H9 (cell line): ENCODE data around the gene MEIS2. TPM values are rescaled to one million over a fixed set of nuclear protein-coding genes. Genes with fewer than 3 reads are reported as not detected.

Source experiments
- DNase-seq: peaks from one replicate; pipeline ENCODE4 v3.0.0-alpha.2; 2017
- H2AFZ ChIP-seq: one replicate; pipeline ENCODE4 v1.6.1; 2013; ENCODE audit warnings: mild to moderate bottlenecking, low read length, control low read depth, moderate library complexity
- H2AK5ac ChIP-seq: 2 replicates; pipeline ENCODE4 v1.6.1; 2013; ENCODE audit warnings: low read length, control low read depth, mixed read lengths; ENCODE audit not compliant: insufficient read length
- H2BK120ac ChIP-seq: one replicate; pipeline ENCODE4 v1.6.1; 2013; ENCODE audit warnings: low read depth, mild to moderate bottlenecking, low read length, control low read depth, inconsistent platforms; ENCODE audit not compliant: poor library complexity, severe bottlenecking
- H2BK12ac ChIP-seq: 2 replicates; pipeline ENCODE4 v1.6.1; 2013; ENCODE audit warnings: low read length, control low read depth, mixed read lengths, low read depth; ENCODE audit not compliant: insufficient read length
- H2BK15ac ChIP-seq: 2 replicates; pipeline ENCODE4 v1.6.1; 2013; ENCODE audit warnings: low read depth, low read length, control low read depth
- H2BK20ac ChIP-seq: one replicate; pipeline ENCODE4 v1.6.1; 2013; ENCODE audit warnings: low read depth, mild to moderate bottlenecking, low read length, control low read depth, inconsistent platforms; ENCODE audit not compliant: poor library complexity, severe bottlenecking
- H2BK5ac ChIP-seq: 2 replicates; pipeline ENCODE4 v1.6.1; 2013; ENCODE audit warnings: low read length, control low read depth, mixed read lengths; ENCODE audit not compliant: insufficient read length
- H3K14ac ChIP-seq: 2 replicates; pipeline ENCODE4 v1.6.1; 2013; ENCODE audit warnings: low read length, control low read depth; ENCODE audit not compliant: insufficient read depth
- H3K18ac ChIP-seq: 2 replicates; pipeline ENCODE4 v1.6.1; 2013; ENCODE audit warnings: low read depth, mild to moderate bottlenecking, mixed read lengths, low read length, control low read depth; ENCODE audit not compliant: insufficient read length
- H3K23ac ChIP-seq: 2 replicates; pipeline ENCODE4 v1.6.1; 2013; ENCODE audit warnings: low read length, control low read depth, mixed read lengths, low read depth; ENCODE audit not compliant: insufficient read length
- H3K23me2 ChIP-seq: 2 replicates; pipeline ENCODE4 v1.6.1; 2013; ENCODE audit warnings: low read depth, mild to moderate bottlenecking, mixed read lengths, low read length, control low read depth; ENCODE audit not compliant: insufficient read length, poor library complexity, severe bottlenecking
- H3K27ac ChIP-seq: 2 replicates; pipeline ENCODE4 v1.5.1; 2013; ENCODE audit warnings: low read length, control low read depth, mixed read lengths, low read depth; ENCODE audit not compliant: insufficient read length
- H3K27me3 ChIP-seq: 2 replicates; pipeline ENCODE4 v1.6.1; 2013; ENCODE audit warnings: low read length, control low read depth, inconsistent platforms; ENCODE audit not compliant: insufficient read depth
- H3K4ac ChIP-seq: 2 replicates; pipeline ENCODE4 v1.6.1; 2013; ENCODE audit warnings: low read depth, mild to moderate bottlenecking, control low read depth, inconsistent platforms, low read length, moderate library complexity
- H3K4me1 ChIP-seq: 2 replicates; pipeline ENCODE4 v1.6.1; 2013; ENCODE audit warnings: low read length, control low read depth, inconsistent platforms; ENCODE audit not compliant: insufficient read depth
- H3K4me2 ChIP-seq: 2 replicates; pipeline ENCODE4 v1.6.1; 2013; ENCODE audit warnings: low read length, control low read depth, mixed read lengths; ENCODE audit not compliant: insufficient read length, insufficient read depth
- H3K56ac ChIP-seq: 2 replicates; pipeline ENCODE4 v1.6.1; 2013; ENCODE audit warnings: low read depth, mild to moderate bottlenecking, mixed read lengths, low read length, control low read depth; ENCODE audit not compliant: insufficient read length
- H3K79me1 ChIP-seq: 2 replicates; pipeline ENCODE4 v1.6.1; 2013; ENCODE audit warnings: low read depth, mild to moderate bottlenecking, moderate library complexity, low read length, control low read depth, inconsistent platforms; ENCODE audit not compliant: insufficient read depth, poor library complexity, severe bottlenecking
- H3K79me2 ChIP-seq: 2 replicates; pipeline ENCODE4 v1.6.1; 2013; ENCODE audit warnings: low read length, control low read depth, inconsistent platforms; ENCODE audit not compliant: insufficient read depth
- H3K9ac ChIP-seq: 2 replicates; pipeline ENCODE4 v1.6.1; 2013; ENCODE audit warnings: low read length, control low read depth, mixed read lengths; ENCODE audit not compliant: insufficient read length; ENCODE audit errors: extremely low read depth
- H3K9me3 ChIP-seq: one replicate; pipeline ENCODE4 v1.6.1; 2013; ENCODE audit warnings: low read depth, low read length, inconsistent platforms; ENCODE audit not compliant: control insufficient read depth
- H3T11ph ChIP-seq: one replicate; pipeline ENCODE4 v1.6.1; 2013; ENCODE audit warnings: mild to moderate bottlenecking, low read length, control low read depth, inconsistent platforms
- H4K20me1 ChIP-seq: one replicate; pipeline ENCODE4 v1.6.1; 2013; ENCODE audit not compliant: control insufficient read depth, insufficient read length, insufficient read depth
- H4K5ac ChIP-seq: 2 replicates; pipeline ENCODE4 v1.6.1; 2013; ENCODE audit warnings: low read depth, mild to moderate bottlenecking, mixed read lengths, low read length, control low read depth; ENCODE audit not compliant: insufficient read length
- H4K8ac ChIP-seq: replicated peaks from 2 replicates; pipeline ENCODE4 v1.6.1; 2013; ENCODE audit warnings: low read length, control low read depth, mixed read lengths, low read depth; ENCODE audit not compliant: insufficient read length
- H4K91ac ChIP-seq: 2 replicates; pipeline ENCODE4 v1.6.1; 2013; ENCODE audit warnings: low read depth, mild to moderate bottlenecking, moderate library complexity, mixed read lengths, low read length, control low read depth; ENCODE audit not compliant: insufficient read length
- H3K27ac Mint-ChIP-seq, 3 experiments: 2 replicates in 2 of 3; 3 replicates in 1 of 3; pipeline ENCODE4 v1.8.0; 2020 to 2021; ENCODE audit warnings: mixed read lengths in 3 of 3, mild to moderate bottlenecking in 1 of 3, moderate library complexity in 1 of 3
- H3K27me3 Mint-ChIP-seq: 2 replicates; pipeline ENCODE4 v1.8.0; 2021; ENCODE audit warnings: low read depth, mild to moderate bottlenecking, moderate library complexity, mixed read lengths
- H3K36me3 Mint-ChIP-seq, 3 experiments: 2 replicates in 2 of 3; 3 replicates in 1 of 3; pipeline ENCODE4 v1.8.0; 2020 to 2021; ENCODE audit warnings: low read depth in 3 of 3, mixed read lengths in 3 of 3; ENCODE audit not compliant: insufficient read depth in 1 of 3
- H3K4me1 Mint-ChIP-seq, 2 experiments: 2 replicates each; pipeline ENCODE4 v1.8.0; 2020; ENCODE audit warnings: mixed read lengths in 2 of 2
- H3K4me3 Mint-ChIP-seq, 2 experiments: 2 replicates in 1 of 2; 3 replicates in 1 of 2; pipeline ENCODE4 v1.8.0; 2020 to 2021; ENCODE audit warnings: mild to moderate bottlenecking in 2 of 2, mixed read lengths in 2 of 2, moderate library complexity in 1 of 2
- H3K9me3 Mint-ChIP-seq, 2 experiments: 2 replicates in 1 of 2; 3 replicates in 1 of 2; pipeline ENCODE4 v1.8.0; 2020; ENCODE audit warnings: mild to moderate bottlenecking in 2 of 2, mixed read lengths in 2 of 2, moderate library complexity in 1 of 2
- CTCF ChIP-seq: fragments of 200-600 bp; sonication (generic); conservative IDR thresholded peaks from 3 replicates; pipeline ENCODE4 v1.8.0; 2021; ENCODE audit warnings: antibody characterized with exemption, mild to moderate bottlenecking
- WGBS: extraction: QIAGEN DNeasy Blood & Tissue Kit; methylation state at CpG from one replicate; pipeline ENCODE4 v1.1.7; 2013; ENCODE audit warnings: missing lambda C conversion rate, low lambda C conversion rate, mixed read lengths; ENCODE audit not compliant: insufficient read length; ENCODE audit errors: extremely low coverage; 5-methylcytosine and 5-hydroxymethylcytosine counted together
- total RNA-seq: library from RNA; stranded (reverse); gene quantifications from 2 replicates; pipeline ENCODE4 v1.2.1, GENCODE V29; 2021

Gene MEIS2
- total RNA-seq, 1 experiment from 2014 or later, result 0.35 TPM

GRCh38 chr15:36921484-36922091 lies 178.8 kb downstream of the MEIS2 start:
- Histone ChIP-seq H3K27me3 (no peaks in the 10 kb centered on the region), H3K23ac (no peak overlapping the region), H2BK15ac (no peak overlapping the region), H3K79me1 (no peaks in the 10 kb centered on the region), H2AFZ (no peak overlapping the region), H4K20me1 (no peaks in the 10 kb centered on the region), H3T11ph (no peak overlapping the region), H2BK12ac (no peak overlapping the region), H2BK5ac (no peak overlapping the region), H3K79me2 (no peaks in the 10 kb centered on the region), H3K56ac (no peak overlapping the region), H3K23me2 (no peaks in the 10 kb centered on the region), H3K9me3 (no peaks in the 10 kb centered on the region), H2AK5ac (no peak overlapping the region), H2BK20ac (no peak overlapping the region), H3K4ac (no peak overlapping the region), H3K9ac (no peak overlapping the region), H3K18ac (no peak overlapping the region), H3K27ac (no peak overlapping the region), H3K4me1 (no peaks in the 10 kb centered on the region; the same call in 1 of the 2 replicates), H4K91ac (no peak overlapping the region), H4K5ac (no peak overlapping the region), H3K4me2 (no peak overlapping the region), H4K8ac (no peak overlapping the region), H2BK120ac (no peak overlapping the region), H3K14ac (no peak overlapping the region)
- Mint-ChIP-seq H3K4me1 (peaks cover 8% of the 10 kb centered on the region in 2 experiments), H3K4me3 (no peak overlapping the region), H3K27me3 (peaks cover 3% of the 10 kb centered on the region), H3K36me3 (no peaks in the 10 kb centered on the region), H3K27ac (no peak overlapping the region; a peak in 1 of 7 replicates), H3K9me3 (no peaks in the 10 kb centered on the region)
- TF ChIP-seq CTCF, result no peak
- no CpG with 5 or more reads among the region's 9 CpGs for WGBS
- DNase-seq, result no peak
